ENCODE results near the gene VSX1.

The VSX1 gene

GRCh38 chr20:25050082-25050481, 31.9 kb downstream of the VSX1 start:
- H3K4me3 ChIP-seq (ENCODE audit: control insufficient read depth, low read depth, low read length): no peak overlapping the region
- no peak for DNase-seq (ENCODE audit: low read depth)
- no peak for TF ChIP-seq CTCF (IDR thresholded peaks at IDR 0.05; ENCODE audit: control insufficient read depth, insufficient read depth, low read depth, low read length, missing control alignments)

GRCh38 chr20:25049261-25050060, 32.5 kb downstream of the VSX1 start:
- H3K4me3 ChIP-seq (ENCODE audit: control insufficient read depth, low read depth, low read length): no peak overlapping the region
- no peak for DNase-seq (ENCODE audit: low read depth)
- no peak for TF ChIP-seq CTCF (IDR thresholded peaks at IDR 0.05; ENCODE audit: control insufficient read depth, insufficient read depth, low read depth, low read length, missing control alignments)

GRCh38 chr20:25048519-25048952, 33.4 kb downstream of the VSX1 start:
- no peak for TF ChIP-seq CTCF (IDR thresholded peaks at IDR 0.05; ENCODE audit: control insufficient read depth, insufficient read depth, low read depth, low read length, missing control alignments)
- H3K4me3 ChIP-seq (ENCODE audit: control insufficient read depth, low read depth, low read length): no peak overlapping the region
- DNase-seq (ENCODE audit: low read depth): no peak

- DNase-seq (ENCODE audit: low read depth): no peak
- TF ChIP-seq CTCF (IDR thresholded peaks at IDR 0.05; ENCODE audit: control insufficient read depth, insufficient read depth, low read depth, low read length, missing control alignments): no peak
- no peak overlapping the region for H3K4me3 ChIP-seq (ENCODE audit: control insufficient read depth, low read depth, low read length)
These were observed 34.2 kb downstream of the VSX1 start for GRCh38 chr20:25047766-25048165.

- no peak overlapping the region for H3K4me3 ChIP-seq (ENCODE audit: control insufficient read depth, low read depth, low read length)
- no peak for DNase-seq (ENCODE audit: low read depth)
- TF ChIP-seq CTCF (IDR thresholded peaks at IDR 0.05; ENCODE audit: control insufficient read depth, insufficient read depth, low read depth, low read length, missing control alignments): no peak
These were observed 34.9 kb downstream of the VSX1 start for GRCh38 chr20:25046736-25047666.

GRCh38 chr20:25046181-25046641, 35.7 kb downstream of the VSX1 start:
- DNase-seq (ENCODE audit: low read depth): no peak
- no peak for TF ChIP-seq CTCF (IDR thresholded peaks at IDR 0.05; ENCODE audit: control insufficient read depth, insufficient read depth, low read depth, low read length, missing control alignments)
- no peak overlapping the region for H3K4me3 ChIP-seq (ENCODE audit: control insufficient read depth, low read depth, low read length)
